Activated CD4-positive, alpha-beta T cell treated with anti-CD3 and anti-CD28 coated beads, Interleukin-2, amount 50 U/mL, for 24 hours (primary cell): ENCODE results near the gene ADK.

Source experiments
- DNase-seq, 2 donors: peaks; one replicate each; pipeline ENCODE4 v3.0.0-alpha.2; 2020; ENCODE audit warnings: low read depth in 1 of 2, low spot score in 1 of 2

ADK gene

GRCh38 chr10:74708246-74708645 is 557.2 kb downstream of the ADK start:
- no peak for DNase-seq

GRCh38 chr10:74718208-74718607 is 567.2 kb downstream of the ADK start:
- no peak for DNase-seq

- no peak for DNase-seq
Observed at GRCh38 chr10:74728225-74728624, 577.2 kb downstream of the ADK start.

- DNase-seq, result no peak
Observed at GRCh38 chr10:74730246-74730645, 579.2 kb downstream of the ADK start.

GRCh38 chr10:74733612-74734011 is 582.6 kb downstream of the ADK start:
- no peak for DNase-seq

GRCh38 chr10:74736029-74736428 is 585.0 kb downstream of the ADK start:
- DNase-seq, result no peak

- no peak for DNase-seq
Observed at GRCh38 chr10:74738052-74738451, 587.0 kb downstream of the ADK start.

GRCh38 chr10:74738542-74738941 is 587.5 kb downstream of the ADK start:
- no peak for DNase-seq

- DNase-seq, result no peak
Observed at GRCh38 chr10:74738985-74739567, 588.1 kb downstream of the ADK start.

- DNase-seq, result no peak
Observed at GRCh38 chr10:74743401-74743800, 592.4 kb downstream of the ADK start.

GRCh38 chr10:74745449-74745848 is 594.4 kb downstream of the ADK start:
- DNase-seq, result no peak

- no peak for DNase-seq
Observed at GRCh38 chr10:74746813-74747212, 595.8 kb downstream of the ADK start.

- no peak for DNase-seq
Observed at GRCh38 chr10:74748468-74749031, 597.5 kb downstream of the ADK start.

GRCh38 chr10:74750848-74751274 is 599.8 kb downstream of the ADK start:
- no peak for DNase-seq

- no peak for DNase-seq
Observed at GRCh38 chr10:74752371-74753040, 601.5 kb downstream of the ADK start.

- no peak for DNase-seq
Observed at GRCh38 chr10:74753442-74754211, 602.6 kb downstream of the ADK start.

- DNase-seq, result no peak
Observed at GRCh38 chr10:74754381-74754821, 603.4 kb downstream of the ADK start.

GRCh38 chr10:74755273-74755672 is 604.3 kb downstream of the ADK start:
- DNase-seq, result no peak
